Esophagus squamous epithelium (tissue), 4 donors: Measurements from ENCODE around the gene PRSS27.

Experiments used
- POLR2A ChIP-seq, 4 donors: fragments of 450-650 bp; IDR thresholded peaks; one replicate each; pipeline ENCODE4 v1.6.1; 2017; ENCODE audit warnings: antibody characterized with exemption in 4 of 4, mild to moderate bottlenecking in 4 of 4, moderate library complexity in 3 of 4
- TF ChIP-seq, protein P1 (sequence below), 6 experiments: fragments of 450-650 bp in 4 of 6; fragments of 200-600 bp in 2 of 6; sonication (generic) in 2 of 6; IDR thresholded peaks; one replicate each; pipeline ENCODE4 v1.5.1; 2016 to 2019; ENCODE audit warnings: antibody characterized with exemption in 6 of 6, mild to moderate bottlenecking in 4 of 6, moderate library complexity in 4 of 6

DNA sequence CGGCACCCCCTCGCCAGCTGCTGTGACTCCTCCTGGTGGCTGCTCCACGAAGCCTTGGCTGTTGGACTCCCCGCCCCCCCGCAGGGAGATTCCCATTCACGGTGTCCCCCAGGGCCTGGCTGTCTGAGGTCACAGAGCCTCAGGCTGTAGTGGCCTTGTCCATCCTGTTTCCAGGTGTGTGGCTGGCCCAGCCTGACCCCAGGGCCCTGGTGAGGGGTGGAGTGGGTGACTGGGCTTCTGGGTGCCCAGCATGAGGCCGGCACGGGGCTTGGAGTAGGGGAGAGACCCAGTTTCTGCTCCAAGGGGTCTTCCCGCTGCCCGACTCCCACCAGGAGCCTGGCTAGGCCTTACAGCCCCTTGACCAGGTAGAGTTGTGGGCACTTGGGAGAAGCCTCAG is 10.4 kb downstream of the PRSS27 start:
- no peak for TF ChIP-seq POLR2A (IDR thresholded peaks at IDR 0.05)
- TF ChIP-seq, protein P1, sequence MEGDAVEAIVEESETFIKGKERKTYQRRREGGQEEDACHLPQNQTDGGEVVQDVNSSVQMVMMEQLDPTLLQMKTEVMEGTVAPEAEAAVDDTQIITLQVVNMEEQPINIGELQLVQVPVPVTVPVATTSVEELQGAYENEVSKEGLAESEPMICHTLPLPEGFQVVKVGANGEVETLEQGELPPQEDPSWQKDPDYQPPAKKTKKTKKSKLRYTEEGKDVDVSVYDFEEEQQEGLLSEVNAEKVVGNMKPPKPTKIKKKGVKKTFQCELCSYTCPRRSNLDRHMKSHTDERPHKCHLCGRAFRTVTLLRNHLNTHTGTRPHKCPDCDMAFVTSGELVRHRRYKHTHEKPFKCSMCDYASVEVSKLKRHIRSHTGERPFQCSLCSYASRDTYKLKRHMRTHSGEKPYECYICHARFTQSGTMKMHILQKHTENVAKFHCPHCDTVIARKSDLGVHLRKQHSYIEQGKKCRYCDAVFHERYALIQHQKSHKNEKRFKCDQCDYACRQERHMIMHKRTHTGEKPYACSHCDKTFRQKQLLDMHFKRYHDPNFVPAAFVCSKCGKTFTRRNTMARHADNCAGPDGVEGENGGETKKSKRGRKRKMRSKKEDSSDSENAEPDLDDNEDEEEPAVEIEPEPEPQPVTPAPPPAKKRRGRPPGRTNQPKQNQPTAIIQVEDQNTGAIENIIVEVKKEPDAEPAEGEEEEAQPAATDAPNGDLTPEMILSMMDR (IDR thresholded peaks at IDR 0.05) = no peak
